K562 (cell line): Measurements from ENCODE around the gene TMCC1. TPM values are rescaled to one million over a fixed set of nuclear protein-coding genes. Genes with fewer than 3 reads are reported as not detected.

Source experiments
- ATAC-seq: fragments of 200-7000 bp; cut with Tn5 transposase; 3 replicates; pipeline ENCODE4 v1.9.1; 2020; ENCODE audit warnings: moderate library complexity
- BruUV-seq: library from RNA; stranded (reverse); fragments of 400-500 nt; replicated peaks from 2 replicates; lab custom pipeline; 2021; lab: Mats Ljungman, UMichigan
- CTCF ChIA-PET: fragments of 300-600 bp; formaldehyde crosslinking; extraction: SDS; loops from one replicate; lab custom pipeline; 2021; ENCODE audit warnings: low intra/inter-chr PET ratio; lab: Yijun Ruan, JAX
- POLR2A ChIA-PET: fragments of 300-600, 350-650 bp; sonication (Branson Sonifier 250); formaldehyde crosslinking; extraction: SDS; loops from one replicate; lab custom pipeline; 2021; ENCODE audit warnings: antibody characterized with exemption, inconsistent platforms; lab: Yijun Ruan, JAX
- DNase-seq, 4 experiments: peaks; one replicate each; pipeline versions ENCODE4 v3.0.0 to v3.0.0-alpha.2; 2011 to 2018; ENCODE audit warnings: low spot score in 3 of 4, mixed read lengths in 3 of 4; ENCODE audit errors: extremely low read depth in 1 of 4
- FAIRE-seq: peaks from 2 replicates; lab custom pipeline; 2011; peaks lifted over from hg19 to GRCh38; lab: Jason Lieb, UNC
- H2AFZ ChIP-seq: 2 replicates; pipeline ENCODE4 v1.6.0; 2011; ENCODE audit warnings: low read depth, low read length, control low read depth, inconsistent platforms
- H3K27ac ChIP-seq: fragments of 200-600 bp; 3 replicates; pipeline ENCODE4 v1.8.0; 2011; ENCODE audit warnings: low read depth, mild to moderate bottlenecking, control low read depth, inconsistent platforms, low read length, moderate library complexity, mixed read lengths; ENCODE audit errors: extremely low read depth
- H3K27me3 ChIP-seq, 2 experiments: fragments of 300-600 bp in 1 of 2; 2 replicates in 1 of 2; 3 replicates in 1 of 2; pipeline versions ENCODE4 v1.6.0 to v1.8.0; 2011; ENCODE audit warnings: inconsistent platforms in 2 of 2, low read length in 2 of 2, mild to moderate bottlenecking in 1 of 2, mixed read lengths in 1 of 2, moderate library complexity in 1 of 2; ENCODE audit not compliant: control insufficient read depth in 2 of 2, insufficient read depth in 2 of 2
- H3K36me3 ChIP-seq: fragments of 300-600 bp; 3 replicates; pipeline ENCODE4 v1.8.0; 2011; ENCODE audit warnings: mild to moderate bottlenecking, low read length, inconsistent platforms; ENCODE audit not compliant: control insufficient read depth, insufficient read depth
- H3K4me1 ChIP-seq, 2 experiments: fragments of 200-600 bp in 1 of 2; replicated peaks in 1 of 2; 2 replicates in 1 of 2; 3 replicates in 1 of 2; pipeline versions ENCODE4 v1.5.1 to v1.8.0; 2011; ENCODE audit warnings: inconsistent platforms in 2 of 2, low read length in 2 of 2, mild to moderate bottlenecking in 1 of 2, mixed read lengths in 1 of 2, moderate library complexity in 1 of 2; ENCODE audit not compliant: control insufficient read depth in 2 of 2, insufficient read depth in 2 of 2
- H3K4me2 ChIP-seq: 2 replicates; pipeline ENCODE4 v1.6.1; 2011; ENCODE audit warnings: low read length, control low read depth, inconsistent platforms, mixed read lengths; ENCODE audit not compliant: insufficient read depth
- H3K4me3 ChIP-seq: fragments of 200-600 bp; sonication (generic), shearing (Covaris generic); 2 replicates; pipeline ENCODE4 v1.5.1; 2016; ENCODE audit warnings: control low read depth, inconsistent platforms
- H3K79me2 ChIP-seq: fragments of 200-600 bp; 3 replicates; pipeline ENCODE4 v1.8.0; 2011; ENCODE audit warnings: low read length, inconsistent platforms; ENCODE audit not compliant: control insufficient read depth, insufficient read depth
- H3K9ac ChIP-seq, 2 experiments: 2 replicates each; pipeline versions ENCODE4 v1.6.0 to v1.6.1; 2011; ENCODE audit warnings: low read depth in 2 of 2, low read length in 2 of 2, control low read depth in 1 of 2, inconsistent platforms in 1 of 2, mild to moderate bottlenecking in 1 of 2, mixed read lengths in 1 of 2; ENCODE audit not compliant: insufficient read depth in 1 of 2
- H3K9me1 ChIP-seq: one replicate; pipeline ENCODE4 v1.6.0; 2011; ENCODE audit warnings: inconsistent platforms, mild to moderate bottlenecking, low read length, moderate library complexity; ENCODE audit not compliant: control insufficient read depth, insufficient read depth
- H3K9me3 ChIP-seq: replicated peaks from 2 replicates; pipeline ENCODE4 v1.5.1; 2011; ENCODE audit warnings: low read depth, low read length, inconsistent platforms; ENCODE audit not compliant: control insufficient read depth, insufficient read depth
- H4K20me1 ChIP-seq: replicated peaks from 2 replicates; pipeline ENCODE4 v1.6.1; 2011; ENCODE audit warnings: low read length, inconsistent platforms, mixed read lengths; ENCODE audit not compliant: control insufficient read depth, insufficient read depth
- CHD1 ChIP-seq: fragments of 200-600 bp; sonication (generic); IDR thresholded peaks from one replicate; pipeline ENCODE4 v1.6.1; 2012; ENCODE audit warnings: mild to moderate bottlenecking, moderate library complexity, low read length, inconsistent platforms
- E2F4 ChIP-seq: sonication (generic); formaldehyde crosslinking; IDR thresholded peaks from 2 replicates; pipeline ENCODE4 v1.8.0; 2022; ENCODE audit warnings: mild to moderate bottlenecking, low read depth, missing genetic modification reagents
- FOXA1 ChIP-seq: fragments of 450-650 bp; IDR thresholded peaks from 2 replicates; pipeline ENCODE4 v1.6.1; 2016; ENCODE audit warnings: mild to moderate bottlenecking, borderline replicate concordance
- HDAC6 ChIP-seq: IDR thresholded peaks from 2 replicates; pipeline ENCODE4 v1.6.1; 2012; ENCODE audit warnings: low read depth, mild to moderate bottlenecking, control low read depth, inconsistent platforms, low read length, moderate library complexity
- ID3 ChIP-seq, 2 experiments: fragments of 250-450 bp in 1 of 2; fragments of 450-650 bp in 1 of 2; sonication (Bioruptor Pico) in 1 of 2; IDR thresholded peaks; 2 replicates each; pipeline versions ENCODE4 v1.6.1 to v1.8.0; 2016 to 2021; ENCODE audit warnings: mild to moderate bottlenecking in 2 of 2, moderate library complexity in 2 of 2, missing compliant biosample characterization in 1 of 2, missing genetic modification characterization in 1 of 2
- ILF3 ChIP-seq: fragments of 450-650 bp; IDR thresholded peaks from 2 replicates; pipeline ENCODE4 v1.6.1; 2018; ENCODE audit warnings: antibody characterized with exemption, mild to moderate bottlenecking, moderate library complexity, borderline replicate concordance
- MAFK ChIP-seq: IDR thresholded peaks from 2 replicates; pipeline ENCODE4 v1.6.1; 2011; ENCODE audit warnings: low read length, improper control_type of control experiment
- PHF8 ChIP-seq: fragments of 200-600 bp; sonication (generic); IDR thresholded peaks from 2 replicates; pipeline ENCODE4 v1.6.1; 2012; ENCODE audit warnings: mixed run types, mild to moderate bottlenecking, inconsistent platforms, low read length, moderate library complexity, borderline replicate concordance
- POU5F1 ChIP-seq: fragments of 150-350 bp; IDR thresholded peaks from 2 replicates; pipeline ENCODE4 v1.6.1; 2014; ENCODE audit warnings: borderline replicate concordance, low read length, low read depth, mild to moderate bottlenecking; ENCODE audit not compliant: partially characterized antibody
- SMAD4 ChIP-seq: fragments of 250-450 bp; sonication (Bioruptor Pico); conservative IDR thresholded peaks from 2 replicates; pipeline ENCODE4 v1.8.0; 2021; ENCODE audit warnings: inconsistent platforms, mild to moderate bottlenecking, moderate library complexity
- TAL1 ChIP-seq: fragments of 450-650 bp; IDR thresholded peaks from 2 replicates; pipeline ENCODE4 v1.6.1; 2016; ENCODE audit warnings: mild to moderate bottlenecking
- ZNF707 ChIP-seq: fragments of 250-450 bp; sonication (Bioruptor Pico); conservative IDR thresholded peaks from 2 replicates; pipeline ENCODE4 v1.8.0; 2022; ENCODE audit warnings: inconsistent platforms, mild to moderate bottlenecking, moderate library complexity
- ZZZ3 ChIP-seq: fragments of 450-650 bp; IDR thresholded peaks from 2 replicates; pipeline ENCODE4 v1.6.1; 2016; ENCODE audit warnings: antibody characterized with exemption, mild to moderate bottlenecking, moderate library complexity
- WGBS: fragments of 100-300 bp; shearing (Covaris generic); methylation state at CpG from one replicate; pipeline ENCODE4 v1.1.6; 2016; ENCODE audit warnings: low coverage, mixed read lengths; ENCODE audit not compliant: insufficient coverage; ENCODE audit errors: missing lambda C conversion rate; 5-methylcytosine and 5-hydroxymethylcytosine counted together
- in situ Hi-C: fragments of 300-500 bp; cut with MboI; formaldehyde crosslinking; loops from 4 replicates; pipeline ENCODE4 v1.15.0; 2018; ENCODE audit warnings: inconsistent platforms, mixed read lengths
- intact Hi-C: fragments of 100-400 bp; cut with micrococcal nuclease; formaldehyde crosslinking; loops from 2 replicates; pipeline ENCODE4 v1.14.2; 2022
- polyA plus RNA-seq, 8 experiments: library from polyadenylated mRNA; depleted of rRNA in 4 of 8; stranded (reverse) in 5 of 8; unstranded in 3 of 8; fragments of >200 nt; fragmentation: Nextera tagmentation in 2 of 8; fragmentation: Illumina TruSeq in 1 of 8; extraction: Ambion mirVana in 2 of 8; extraction: Trizol in 1 of 8; gene quantifications; 2 replicates each; pipeline versions ENCODE4 v1.2.1 to v1.2.3, GENCODE V29; 2011 to 2014; ENCODE audit warnings: inconsistent platforms in 1 of 8, missing spikeins in 1 of 8
- total RNA-seq, 7 experiments: library from RNA; depleted of rRNA in 6 of 7; stranded (reverse); fragments of >200 nt in 6 of 7; fragmentation: Illumina TruSeq in 2 of 7; extraction: Trizol in 2 of 7; gene quantifications; 2 replicates each; pipeline versions ENCODE4 v1.2.1 to v1.2.3, GENCODE V29; 2011 to 2021; ENCODE audit warnings: low replicate concordance in 1 of 7
- TF ChIP-seq, protein P1 (sequence below): fragments of 250-450 bp; sonication (Bioruptor Pico); IDR thresholded peaks from 2 replicates; pipeline ENCODE4 v1.8.0; 2021; ENCODE audit warnings: mild to moderate bottlenecking, moderate library complexity

TMCC1 gene
- total and polyA plus RNA-seq, 9 of the 15 experiments (the other 6 are each of a cell fraction or from before 2014, with no cell fraction given), result 0.89 to 8.7 (median 4.0) TPM

- Histone ChIP-seq H3K27me3 (no peaks in the 10 kb centered on the region), H3K9ac (no peak overlapping the region), H3K79me2 (no peaks in the 10 kb centered on the region), H3K36me3 (no peaks in the 10 kb centered on the region; the same call in 2 of the 3 replicates), H3K27ac (no peak overlapping the region), H3K4me1 (no peaks in the 10 kb centered on the region), H2AFZ (no peak overlapping the region), H3K9me1 (no peaks in the 10 kb centered on the region), H3K4me3 (no peak overlapping the region), H3K9me3 (no peaks in the 10 kb centered on the region), H3K4me2 (no peak overlapping the region), H4K20me1 (no peaks in the 10 kb centered on the region)
- no peak for TF ChIP-seq FOXA1
- no peak for TF ChIP-seq POU5F1
- TF ChIP-seq, protein P1, sequence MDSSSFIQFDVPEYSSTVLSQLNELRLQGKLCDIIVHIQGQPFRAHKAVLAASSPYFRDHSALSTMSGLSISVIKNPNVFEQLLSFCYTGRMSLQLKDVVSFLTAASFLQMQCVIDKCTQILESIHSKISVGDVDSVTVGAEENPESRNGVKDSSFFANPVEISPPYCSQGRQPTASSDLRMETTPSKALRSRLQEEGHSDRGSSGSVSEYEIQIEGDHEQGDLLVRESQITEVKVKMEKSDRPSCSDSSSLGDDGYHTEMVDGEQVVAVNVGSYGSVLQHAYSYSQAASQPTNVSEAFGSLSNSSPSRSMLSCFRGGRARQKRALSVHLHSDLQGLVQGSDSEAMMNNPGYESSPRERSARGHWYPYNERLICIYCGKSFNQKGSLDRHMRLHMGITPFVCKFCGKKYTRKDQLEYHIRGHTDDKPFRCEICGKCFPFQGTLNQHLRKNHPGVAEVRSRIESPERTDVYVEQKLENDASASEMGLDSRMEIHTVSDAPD (CRISPR knock-in tag), result no peak
- no peak for TF ChIP-seq ILF3
- TF ChIP-seq E2F4, result no peak
- no peak for TF ChIP-seq MAFK
- TF ChIP-seq HDAC6, result no peak
- no peak for TF ChIP-seq ZZZ3
- no peak for TF ChIP-seq CHD1
- TF ChIP-seq TAL1, result no peak
- TF ChIP-seq SMAD4 (CRISPR knock-in tag), result no peak
- no peak for TF ChIP-seq PHF8
- TF ChIP-seq ID3 (CRISPR knock-in tag; IDR thresholded peaks at IDR 0.05), result no peak
- TF ChIP-seq ID3 (tag; IDR thresholded peaks at IDR 0.05), result no peak
- no peak for TF ChIP-seq ZNF707 (CRISPR knock-in tag)
- FAIRE-seq, result no peak
- WGBS, result 86% methylated on average over 2 of the region's 2 CpGs
- POLR2A ChIA-PET, result no interaction called here
- no TSS peak for BruUV-seq
- CTCF ChIA-PET, result no interaction called here
- intact Hi-C loops, result no loop called here
- ATAC-seq, result no peak
- no peak for DNase-seq
- in situ Hi-C loops, result no loop called here
Measured at GRCh38 chr3:129745253-129745652, 148.3 kb downstream of the TMCC1 start.
